Astrocyte (in vitro differentiated cells and primary cell): Measurements from ENCODE around the gene MREG.

ENCODE experiments used
- CTCF ChIP-seq: IDR thresholded peaks from 2 replicates; pipeline ENCODE4 v1.5.1; 2011; ENCODE audit warnings: low read depth, mild to moderate bottlenecking, inconsistent platforms, low read length, moderate library complexity; ENCODE audit not compliant: insufficient read depth
- EZH2 ChIP-seq: IDR thresholded peaks from 2 replicates; pipeline ENCODE4 v1.6.1; 2012; ENCODE audit warnings: mild to moderate bottlenecking, low read length, inconsistent platforms; ENCODE audit not compliant: insufficient read depth

GRCh38 chr2:216049452-216049851, 36.1 kb upstream of the MREG start:
- TF ChIP-seq EZH2 (no peak), CTCF (no peak)
